ENCODE results near the gene ZBTB40. TPM values are rescaled to one million over a fixed set of nuclear protein-coding genes. Genes with fewer than 3 reads are reported as not detected.

The ZBTB40 gene
- total and polyA plus RNA-seq, 2 of the 13 experiments (the other 11 are each of a cell fraction or from before 2014, with no cell fraction given): 8.8 to 16.5 TPM

- peak; percentile 44; the same call in 1 of the 2 replicates for TF ChIP-seq RERE (CRISPR knock-in tag; IDR thresholded peaks at IDR 0.05; ENCODE audit: low read depth)
- no peak for TF ChIP-seq NCOA1 (CRISPR knock-in tag; IDR thresholded peaks at IDR 0.05)
- TF ChIP-seq HNF4A (CRISPR knock-in tag; IDR thresholded peaks at IDR 0.05): peak; percentile 51
- no peak for TF ChIP-seq SP2 (CRISPR knock-in tag; IDR thresholded peaks at IDR 0.05)
- no peak for TF ChIP-seq ZNF441 (CRISPR knock-in tag; IDR thresholded peaks at IDR 0.05; ENCODE audit: borderline replicate concordance)
- TF ChIP-seq RELA (CRISPR knock-in tag; IDR thresholded peaks at IDR 0.05): 0 out of 2 replicates have a peak, but pooled peaks have one; percentile 50
- peak; percentile 89 for TF ChIP-seq GABPB1 (CRISPR knock-in tag; IDR thresholded peaks at IDR 0.05)
- no peak for TF ChIP-seq CBX2 (IDR thresholded peaks at IDR 0.05; ENCODE audit: low read depth, low read length)
- no peak for TF ChIP-seq CBX2 (CRISPR knock-in tag; IDR thresholded peaks at IDR 0.05; ENCODE audit: low read depth)
- no peak for TF ChIP-seq ZNF879 (CRISPR knock-in tag; IDR thresholded peaks at IDR 0.05)
- TF ChIP-seq MZF1 (CRISPR knock-in tag; IDR thresholded peaks at IDR 0.05; ENCODE audit: borderline replicate concordance): no peak
- TF ChIP-seq NFE2 (CRISPR knock-in tag; IDR thresholded peaks at IDR 0.05): no peak
- 0 out of 2 replicates have a peak, but pooled peaks have one; percentile 1 for TF ChIP-seq ZSCAN20 (CRISPR knock-in tag; IDR thresholded peaks at IDR 0.05; ENCODE audit: borderline replicate concordance)
- peak; percentile 90 for TF ChIP-seq ATF2 (CRISPR knock-in tag; IDR thresholded peaks at IDR 0.05)
- TF ChIP-seq, protein P1, sequence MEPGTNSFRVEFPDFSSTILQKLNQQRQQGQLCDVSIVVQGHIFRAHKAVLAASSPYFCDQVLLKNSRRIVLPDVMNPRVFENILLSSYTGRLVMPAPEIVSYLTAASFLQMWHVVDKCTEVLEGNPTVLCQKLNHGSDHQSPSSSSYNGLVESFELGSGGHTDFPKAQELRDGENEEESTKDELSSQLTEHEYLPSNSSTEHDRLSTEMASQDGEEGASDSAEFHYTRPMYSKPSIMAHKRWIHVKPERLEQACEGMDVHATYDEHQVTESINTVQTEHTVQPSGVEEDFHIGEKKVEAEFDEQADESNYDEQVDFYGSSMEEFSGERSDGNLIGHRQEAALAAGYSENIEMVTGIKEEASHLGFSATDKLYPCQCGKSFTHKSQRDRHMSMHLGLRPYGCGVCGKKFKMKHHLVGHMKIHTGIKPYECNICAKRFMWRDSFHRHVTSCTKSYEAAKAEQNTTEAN (CRISPR knock-in tag; conservative IDR thresholded peaks at IDR 0.05): no peak
- TF ChIP-seq, protein P2, sequence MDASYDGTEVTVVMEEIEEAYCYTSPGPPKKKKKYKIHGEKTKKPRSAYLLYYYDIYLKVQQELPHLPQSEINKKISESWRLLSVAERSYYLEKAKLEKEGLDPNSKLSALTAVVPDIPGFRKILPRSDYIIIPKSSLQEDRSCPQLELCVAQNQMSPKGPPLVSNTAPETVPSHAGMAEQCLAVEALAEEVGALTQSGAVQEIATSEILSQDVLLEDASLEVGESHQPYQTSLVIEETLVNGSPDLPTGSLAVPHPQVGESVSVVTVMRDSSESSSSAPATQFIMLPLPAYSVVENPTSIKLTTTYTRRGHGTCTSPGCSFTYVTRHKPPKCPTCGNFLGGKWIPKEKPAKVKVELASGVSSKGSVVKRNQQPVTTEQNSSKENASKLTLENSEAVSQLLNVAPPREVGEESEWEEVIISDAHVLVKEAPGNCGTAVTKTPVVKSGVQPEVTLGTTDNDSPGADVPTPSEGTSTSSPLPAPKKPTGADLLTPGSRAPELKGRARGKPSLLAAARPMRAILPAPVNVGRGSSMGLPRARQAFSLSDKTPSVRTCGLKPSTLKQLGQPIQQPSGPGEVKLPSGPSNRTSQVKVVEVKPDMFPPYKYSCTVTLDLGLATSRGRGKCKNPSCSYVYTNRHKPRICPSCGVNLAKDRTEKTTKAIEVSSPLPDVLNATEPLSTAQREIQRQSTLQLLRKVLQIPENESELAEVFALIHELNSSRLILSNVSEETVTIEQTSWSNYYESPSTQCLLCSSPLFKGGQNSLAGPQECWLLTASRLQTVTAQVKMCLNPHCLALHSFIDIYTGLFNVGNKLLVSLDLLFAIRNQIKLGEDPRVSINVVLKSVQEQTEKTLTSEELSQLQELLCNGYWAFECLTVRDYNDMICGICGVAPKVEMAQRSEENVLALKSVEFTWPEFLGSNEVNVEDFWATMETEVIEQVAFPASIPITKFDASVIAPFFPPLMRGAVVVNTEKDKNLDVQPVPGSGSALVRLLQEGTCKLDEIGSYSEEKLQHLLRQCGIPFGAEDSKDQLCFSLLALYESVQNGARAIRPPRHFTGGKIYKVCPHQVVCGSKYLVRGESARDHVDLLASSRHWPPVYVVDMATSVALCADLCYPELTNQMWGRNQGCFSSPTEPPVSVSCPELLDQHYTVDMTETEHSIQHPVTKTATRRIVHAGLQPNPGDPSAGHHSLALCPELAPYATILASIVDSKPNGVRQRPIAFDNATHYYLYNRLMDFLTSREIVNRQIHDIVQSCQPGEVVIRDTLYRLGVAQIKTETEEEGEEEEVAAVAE (CRISPR knock-in tag; IDR thresholded peaks at IDR 0.05; ENCODE audit: borderline replicate concordance): peak; percentile 48; the same call in 1 of the 2 replicates
- peak; percentile 67 for TF ChIP-seq ZEB1 (IDR thresholded peaks at IDR 0.05; ENCODE audit: insufficient replicate concordance, low read depth)
These were observed at the start of gene ZBTB40 (continued) for GRCh38 chr1:22451702-22452480.

All from HepG2 (cell line).